GM18520 (cell line): ENCODE data around the gene DHRSX.
"Not testable (repeated sequence)": the region's sequence is repeated elsewhere in the genome, so short reads cannot be mapped to it uniquely, and the experiment has no call there.

Experiments
- ATAC-seq: cut with Tn5 transposase; IDR thresholded peaks from one replicate; pipeline ENCODE4 v1.9.1; 2021; ENCODE audit not compliant: unreplicated experiment

DHRSX gene

GRCh38 chrX:2434270-2435163, 66.3 kb downstream of the DHRSX start:
- ATAC-seq: no peak

GRCh38 chrX:2432298-2432863, 68.4 kb downstream of the DHRSX start:
- ATAC-seq: no peak

- no peak for ATAC-seq
These were observed 70.4 kb downstream of the DHRSX start for GRCh38 chrX:2430265-2430825.

GRCh38 chrX:2427737-2428136, 73.0 kb downstream of the DHRSX start:
- no peak for ATAC-seq

GRCh38 chrX:2427147-2427546, 73.6 kb downstream of the DHRSX start:
- ATAC-seq: no peak

GRCh38 chrX:2426289-2426882, 74.4 kb downstream of the DHRSX start:
- no peak for ATAC-seq

- no peak for ATAC-seq
These were observed 75.3 kb downstream of the DHRSX start for GRCh38 chrX:2425286-2426071.

- ATAC-seq: no peak
These were observed 76.5 kb downstream of the DHRSX start for GRCh38 chrX:2424317-2424716.

GRCh38 chrX:2423899-2424298, 76.9 kb downstream of the DHRSX start:
- ATAC-seq: no peak

- ATAC-seq: no peak
These were observed 77.5 kb downstream of the DHRSX start for GRCh38 chrX:2423282-2423681.

- not testable (repeated sequence) for ATAC-seq
These were observed 81.4 kb downstream of the DHRSX start for GRCh38 chrX:2419418-2419817.

GRCh38 chrX:2418000-2418399, 82.8 kb downstream of the DHRSX start:
- ATAC-seq: no peak

GRCh38 chrX:2416851-2417604, 83.7 kb downstream of the DHRSX start:
- ATAC-seq: no peak

GRCh38 chrX:2414384-2414783, 86.4 kb downstream of the DHRSX start:
- ATAC-seq: no peak

- no peak for ATAC-seq
These were observed 86.8 kb downstream of the DHRSX start for GRCh38 chrX:2413969-2414368.

- ATAC-seq: no peak
These were observed 88.6 kb downstream of the DHRSX start for GRCh38 chrX:2412131-2412530.

- no peak for ATAC-seq
These were observed 90.3 kb downstream of the DHRSX start for GRCh38 chrX:2410279-2411020.

- no peak for ATAC-seq
These were observed 91.0 kb downstream of the DHRSX start for GRCh38 chrX:2409796-2410195.

GRCh38 chrX:2408856-2409255, 91.9 kb downstream of the DHRSX start:
- no peak for ATAC-seq
